Activated CD4-positive, alpha-beta memory T cell treated with anti-CD3 and anti-CD28 coated beads, Interleukin-2, amount 10 ng/mL, durations not matched to agents 7 days and 5 days (primary cell): ENCODE measurements around the gene ATP2A2. TPM values are rescaled to one million over a fixed set of nuclear protein-coding genes. Genes with fewer than 3 reads are reported as not detected.
"Not testable (repeated sequence)": the region's sequence is repeated elsewhere in the genome, so short reads cannot be mapped to it uniquely, and the experiment has no call there.

ENCODE experiments used
- CTCF ChIA-PET: fragments of 350-600 bp; sonication (Branson Sonifier 250); formaldehyde crosslinking; loops from one replicate; lab custom pipeline; 2021; ENCODE audit warnings: antibody characterized with exemption, inconsistent platforms; lab: Charles Lee
- POLR2A ChIA-PET: fragments of 350-600 bp; sonication (Branson Sonifier 250); formaldehyde crosslinking; loops from one replicate; lab custom pipeline; 2021; ENCODE audit warnings: antibody characterized with exemption; lab: Charles Lee
- DNase-seq: peaks from one replicate; pipeline ENCODE4 v3.0.0-alpha.2; 2020
- H3K27ac Mint-ChIP-seq: one replicate; pipeline ENCODE4 v1.8.0; 2021; ENCODE audit warnings: mild to moderate bottlenecking, mixed read lengths
- H3K27me3 Mint-ChIP-seq: one replicate; pipeline ENCODE4 v1.8.0; 2021; ENCODE audit warnings: mixed read lengths
- H3K36me3 Mint-ChIP-seq: one replicate; pipeline ENCODE4 v1.8.0; 2021; ENCODE audit warnings: low read depth, mixed read lengths
- H3K4me1 Mint-ChIP-seq: one replicate; pipeline ENCODE4 v1.8.0; 2021; ENCODE audit warnings: mixed read lengths
- H3K4me3 Mint-ChIP-seq: one replicate; pipeline ENCODE4 v1.8.0; 2021; ENCODE audit warnings: mild to moderate bottlenecking, mixed read lengths
- H3K9me3 Mint-ChIP-seq: one replicate; pipeline ENCODE4 v1.8.0; 2021; ENCODE audit warnings: mixed read lengths
- total RNA-seq, 2 experiments: library from RNA; stranded (reverse); gene quantifications; one replicate each; pipeline ENCODE4 v1.2.3, GENCODE V29; 2021

ATP2A2 gene
- total RNA-seq, 2 experiments from 2014 or later = 142 TPM

DNA sequence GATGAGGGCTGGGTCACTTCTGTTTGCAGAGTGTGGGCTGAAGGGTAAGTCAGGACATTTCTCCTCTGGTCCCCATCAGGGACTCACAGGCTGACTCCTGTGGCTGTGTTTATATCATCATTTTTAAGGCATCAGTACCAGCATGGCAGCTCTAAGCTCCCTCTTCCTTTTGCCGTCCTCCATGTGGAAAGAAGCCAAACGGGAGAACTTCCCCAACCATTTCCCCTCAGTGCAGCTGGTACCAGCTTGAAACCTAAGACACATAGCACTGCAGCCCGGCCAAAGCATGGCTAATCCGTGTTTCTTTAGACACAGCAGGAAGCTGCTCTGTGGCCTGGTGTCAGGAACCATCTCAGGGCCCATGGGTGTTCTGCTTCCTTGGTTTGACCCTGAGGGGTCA lies 31.9 kb upstream of the ATP2A2 start:
- ChIA-PET CTCF (interaction anchor here (1.6 kb wide), 1 partner anchor 148 kb away, joined by 4 read pairs; no protein-coding TSS in a partner anchor), POLR2A (interaction anchor here (1.2 kb wide), 1 partner anchor 31 kb away, joined by 5 read pairs; no protein-coding TSS in a partner anchor)
- Mint-ChIP-seq H3K27ac (no peak overlapping the region), H3K4me1 (no peaks in the 10 kb centered on the region), H3K9me3 (no peaks in the 10 kb centered on the region), H3K36me3 (no peaks in the 10 kb centered on the region), H3K4me3 (no peak overlapping the region), H3K27me3 (no peaks in the 10 kb centered on the region)
- DNase-seq = no peak

DNA sequence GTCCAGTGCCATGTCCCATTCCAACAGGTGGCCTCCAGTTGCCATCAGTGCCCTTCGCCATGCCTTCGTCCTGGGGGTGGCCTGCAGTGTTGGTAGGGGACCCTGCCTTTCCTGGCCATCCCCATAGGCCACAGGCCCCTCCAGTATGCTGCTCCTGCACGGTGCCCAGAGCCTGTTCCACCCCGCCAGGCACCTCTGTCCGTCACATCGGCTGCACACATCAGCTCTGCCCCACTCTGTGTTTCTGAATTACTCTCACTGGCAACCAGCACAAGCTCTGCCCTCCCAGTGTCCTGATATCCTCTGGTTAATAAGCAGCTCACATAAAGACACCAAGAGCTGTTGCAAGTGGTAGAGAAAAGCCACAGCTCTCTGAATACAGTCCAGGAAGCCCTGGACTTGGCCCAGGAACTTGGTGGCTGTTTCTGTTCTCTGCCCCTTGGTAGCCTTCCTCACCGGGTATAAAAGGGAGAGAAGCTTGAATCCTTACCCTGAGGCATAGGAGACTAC lies 31.3 kb upstream of the ATP2A2 start:
- H3K9me3 Mint-ChIP-seq = no peaks in the 10 kb centered on the region
- H3K4me3 Mint-ChIP-seq = no peak overlapping the region
- no peak for DNase-seq
- H3K36me3 Mint-ChIP-seq = no peaks in the 10 kb centered on the region
- ChIA-PET POLR2A (interaction anchor here (1.2 kb wide), 1 partner anchor 30 kb away, joined by 5 read pairs; no protein-coding TSS in a partner anchor), CTCF (interaction anchor here (0.7 to 1.1 kb wide), 2 partner anchors 108 to 150 kb away, joined by 3 to 5 read pairs; no protein-coding TSS in a partner anchor)
- no peak overlapping the region for H3K27ac Mint-ChIP-seq
- no peaks in the 10 kb centered on the region for H3K27me3 Mint-ChIP-seq
- no peaks in the 10 kb centered on the region for H3K4me1 Mint-ChIP-seq

DNA sequence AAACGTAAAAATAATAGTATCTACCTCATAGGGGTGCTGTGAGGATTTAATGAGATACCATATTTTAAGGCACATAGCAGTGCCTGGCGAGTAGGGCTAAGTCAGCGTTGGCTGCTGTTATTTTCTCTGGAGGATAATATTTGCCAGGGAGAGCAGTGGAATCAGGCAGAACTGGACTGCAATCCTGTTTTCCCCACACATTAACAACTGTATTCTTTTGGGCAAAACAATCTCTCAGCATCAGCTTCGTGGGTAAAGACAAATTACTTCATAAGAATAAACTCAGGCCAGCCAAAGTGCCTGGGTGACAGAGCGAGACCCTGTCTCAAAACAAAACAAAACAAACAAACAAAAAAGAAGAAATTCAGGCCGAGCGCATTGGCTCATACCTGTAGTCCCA lies 29.7 kb upstream of the ATP2A2 start:
- Mint-ChIP-seq H3K4me1 (no peaks in the 10 kb centered on the region), H3K27ac (no peak overlapping the region), H3K36me3 (no peaks in the 10 kb centered on the region), H3K4me3 (no peak overlapping the region), H3K9me3 (no peaks in the 10 kb centered on the region), H3K27me3 (no peaks in the 10 kb centered on the region)
- DNase-seq = no peak
- ChIA-PET CTCF (no interaction called here), POLR2A (no interaction called here)

DNA sequence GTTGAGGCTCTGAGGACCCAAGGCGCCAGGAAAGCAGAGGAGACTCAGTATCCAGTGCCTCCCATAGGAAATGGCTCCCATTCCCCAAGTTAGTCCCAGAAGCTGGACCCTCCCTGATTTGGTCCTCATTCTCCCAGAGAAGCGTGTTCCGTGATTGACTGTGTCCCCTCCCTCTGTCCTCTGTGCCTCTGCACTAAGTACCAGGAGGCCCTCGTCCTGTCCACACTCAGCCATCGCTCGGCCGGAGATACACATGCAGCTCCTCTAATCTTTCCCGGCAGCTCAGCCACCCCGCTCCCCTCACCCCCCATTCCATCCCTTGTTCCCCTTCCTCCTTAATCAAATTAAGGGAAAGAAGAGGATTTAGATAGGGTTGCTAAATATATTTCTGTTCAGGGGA lies 28.3 kb upstream of the ATP2A2 start:
- no peaks in the 10 kb centered on the region for H3K27me3 Mint-ChIP-seq
- no peaks in the 10 kb centered on the region for H3K4me1 Mint-ChIP-seq
- no peak overlapping the region for H3K27ac Mint-ChIP-seq
- no peaks in the 10 kb centered on the region for H3K36me3 Mint-ChIP-seq
- no peaks in the 10 kb centered on the region for H3K9me3 Mint-ChIP-seq
- DNase-seq = no peak
- H3K4me3 Mint-ChIP-seq = no peak overlapping the region
- ChIA-PET CTCF (no interaction called here), POLR2A (no interaction called here)

DNA sequence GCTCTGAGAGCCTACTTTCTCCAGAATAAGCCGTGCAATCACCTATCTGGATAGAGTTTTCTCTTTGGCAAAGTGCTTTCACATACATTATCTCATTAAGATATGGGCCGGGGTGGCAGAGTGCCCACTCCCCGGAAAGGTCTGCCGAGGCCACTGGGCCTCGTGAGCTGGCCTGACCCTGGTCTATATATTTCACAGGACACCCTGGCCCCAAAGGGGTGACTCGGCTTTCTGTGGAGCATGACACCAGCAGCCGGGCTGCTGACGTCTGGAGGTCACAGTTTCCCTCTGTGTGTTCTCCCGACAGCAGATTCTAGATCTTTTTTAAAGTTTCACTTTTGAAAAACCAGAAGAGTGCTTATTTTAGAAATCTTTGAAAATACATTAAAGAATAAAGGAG lies 27.9 kb upstream of the ATP2A2 start:
- no peaks in the 10 kb centered on the region for H3K36me3 Mint-ChIP-seq
- no peaks in the 10 kb centered on the region for H3K9me3 Mint-ChIP-seq
- no peak for DNase-seq
- H3K27me3 Mint-ChIP-seq = no peaks in the 10 kb centered on the region
- no peak overlapping the region for H3K4me3 Mint-ChIP-seq
- H3K27ac Mint-ChIP-seq = no peak overlapping the region
- ChIA-PET CTCF (no interaction called here), POLR2A (no interaction called here)
- no peaks in the 10 kb centered on the region for H3K4me1 Mint-ChIP-seq

DNA sequence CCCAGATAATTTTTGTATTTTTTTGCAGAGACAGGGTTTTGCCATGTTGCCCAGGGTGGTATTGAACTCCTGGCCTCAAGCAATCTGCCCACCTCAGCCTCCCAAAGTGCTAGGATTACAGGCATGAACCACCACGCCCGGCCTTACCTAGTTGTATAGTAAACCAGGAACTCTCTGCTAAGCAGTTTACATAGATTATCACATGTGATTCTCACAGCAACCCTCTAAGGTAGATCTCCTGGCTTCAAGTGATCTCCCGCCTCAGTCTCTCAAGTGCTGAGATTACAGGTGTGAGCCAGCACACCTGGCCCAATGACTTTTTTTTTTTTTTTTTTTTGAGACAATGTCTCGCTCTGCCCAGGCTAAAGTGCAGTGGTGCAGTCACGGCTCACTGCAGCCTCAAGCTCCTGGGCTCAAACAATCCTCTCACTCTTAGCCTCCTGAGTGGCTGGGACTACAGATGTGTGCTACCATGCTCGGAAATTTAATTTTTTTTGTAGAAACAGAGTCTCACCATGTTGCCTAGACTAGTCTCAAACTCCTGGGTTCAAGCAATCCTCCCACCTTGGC lies 26.0 kb upstream of the ATP2A2 start:
- H3K4me1 Mint-ChIP-seq = no peaks in the 10 kb centered on the region
- H3K4me3 Mint-ChIP-seq = no peak overlapping the region
- POLR2A ChIA-PET = no interaction called here
- no peak for DNase-seq
- CTCF ChIA-PET = no interaction called here
- no peaks in the 10 kb centered on the region for H3K27me3 Mint-ChIP-seq
- no peaks in the 10 kb centered on the region for H3K36me3 Mint-ChIP-seq
- H3K9me3 Mint-ChIP-seq = no peaks in the 10 kb centered on the region
- no peak overlapping the region for H3K27ac Mint-ChIP-seq

DNA sequence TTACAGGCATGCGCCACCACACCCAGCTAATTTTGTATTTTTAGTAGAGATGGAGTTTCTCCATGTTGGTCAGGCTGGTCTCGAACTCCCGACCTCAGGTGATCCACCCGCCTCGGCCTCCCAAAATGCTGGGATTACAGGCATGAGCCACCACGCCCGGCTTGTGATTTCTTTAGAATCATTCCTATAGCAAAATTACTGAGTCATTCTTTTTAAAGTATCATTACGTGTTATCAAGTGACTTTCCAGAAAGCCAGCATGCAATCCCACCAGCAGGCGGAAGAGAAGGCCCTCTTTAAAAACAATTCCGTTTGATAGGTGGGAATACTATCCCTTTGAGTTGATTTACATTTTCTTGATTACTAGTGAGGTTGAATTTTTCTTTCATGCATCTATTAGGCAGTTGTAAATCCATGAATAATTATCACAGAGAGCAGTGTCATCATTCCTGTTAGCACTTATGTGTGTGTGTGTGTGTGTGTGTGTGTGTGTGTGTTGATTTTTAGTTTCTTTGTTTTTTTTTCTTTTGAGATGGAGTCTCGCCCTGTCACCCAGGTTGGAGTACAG lies 25.1 kb upstream of the ATP2A2 start:
- H3K36me3 Mint-ChIP-seq, H3K9me3 Mint-ChIP-seq, H3K4me1 Mint-ChIP-seq, H3K4me3 Mint-ChIP-seq, H3K27ac Mint-ChIP-seq, H3K27me3 Mint-ChIP-seq, POLR2A ChIA-PET, CTCF ChIA-PET, DNase-seq: not testable (repeated sequence)

DNA sequence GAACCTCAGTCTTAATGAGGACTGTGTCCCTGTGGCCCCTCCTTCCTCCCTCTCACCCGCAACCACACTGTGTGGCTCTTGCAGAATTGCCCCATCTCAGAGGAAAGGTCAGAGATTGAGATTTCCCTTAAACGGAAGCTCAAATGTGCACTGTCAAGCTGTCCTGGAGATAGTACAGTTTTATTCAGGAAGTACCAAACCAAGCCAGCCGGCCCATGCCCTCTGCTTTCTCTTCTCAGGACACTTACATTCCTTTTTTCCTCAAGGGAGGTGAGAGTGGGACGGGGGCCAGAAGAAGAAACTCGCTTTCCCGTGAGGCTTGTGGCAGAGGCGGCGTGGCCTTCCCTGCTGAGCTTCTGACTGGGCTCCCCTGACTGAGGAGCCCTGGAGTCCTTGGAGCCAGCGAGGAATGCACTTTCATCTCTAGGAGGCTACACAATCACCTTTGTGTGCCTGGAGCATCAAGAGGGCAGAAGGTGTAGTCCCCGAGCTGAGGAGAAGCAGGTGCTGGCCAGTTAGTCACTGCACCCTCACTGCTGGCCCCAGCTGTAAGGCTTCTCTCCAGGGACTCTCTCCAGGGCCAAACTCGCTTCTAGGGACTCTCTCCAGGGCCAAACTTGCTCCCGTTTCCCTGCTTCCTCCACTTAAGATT lies 24.1 kb upstream of the ATP2A2 start:
- Mint-ChIP-seq H3K36me3 (no peaks in the 10 kb centered on the region), H3K27ac (no peak overlapping the region), H3K27me3 (no peaks in the 10 kb centered on the region), H3K4me1 (no peaks in the 10 kb centered on the region), H3K4me3 (no peak overlapping the region), H3K9me3 (no peaks in the 10 kb centered on the region)
- ChIA-PET POLR2A (no interaction called here), CTCF (no interaction called here)
- DNase-seq = no peak

DNA sequence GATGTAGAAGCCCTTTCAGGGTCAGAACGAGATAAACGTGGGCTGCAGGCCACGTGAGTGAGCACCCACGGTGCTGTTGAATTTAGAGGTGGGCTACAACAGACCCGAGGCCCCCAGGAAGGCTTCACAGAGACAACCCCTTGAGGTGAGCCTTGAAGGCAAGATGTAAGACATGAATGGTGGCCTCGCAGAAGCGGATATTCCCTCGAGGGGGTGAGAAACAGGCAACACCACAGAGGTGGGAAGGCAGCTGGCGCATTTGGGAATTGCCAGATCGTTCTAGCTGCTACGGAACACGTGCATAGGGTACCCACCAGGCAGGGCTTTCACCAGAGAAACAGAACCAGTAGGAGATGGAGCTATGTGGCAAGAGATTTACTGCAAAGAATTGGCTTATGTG lies 22.6 kb upstream of the ATP2A2 start:
- no peak for DNase-seq
- Mint-ChIP-seq H3K4me1 (no peaks in the 10 kb centered on the region), H3K36me3 (no peaks in the 10 kb centered on the region), H3K27me3 (peaks cover 8% of the 10 kb centered on the region), H3K27ac (no peak overlapping the region), H3K4me3 (no peak overlapping the region), H3K9me3 (no peaks in the 10 kb centered on the region)
- CTCF ChIA-PET = no interaction called here
- POLR2A ChIA-PET = no interaction called here

DNA sequence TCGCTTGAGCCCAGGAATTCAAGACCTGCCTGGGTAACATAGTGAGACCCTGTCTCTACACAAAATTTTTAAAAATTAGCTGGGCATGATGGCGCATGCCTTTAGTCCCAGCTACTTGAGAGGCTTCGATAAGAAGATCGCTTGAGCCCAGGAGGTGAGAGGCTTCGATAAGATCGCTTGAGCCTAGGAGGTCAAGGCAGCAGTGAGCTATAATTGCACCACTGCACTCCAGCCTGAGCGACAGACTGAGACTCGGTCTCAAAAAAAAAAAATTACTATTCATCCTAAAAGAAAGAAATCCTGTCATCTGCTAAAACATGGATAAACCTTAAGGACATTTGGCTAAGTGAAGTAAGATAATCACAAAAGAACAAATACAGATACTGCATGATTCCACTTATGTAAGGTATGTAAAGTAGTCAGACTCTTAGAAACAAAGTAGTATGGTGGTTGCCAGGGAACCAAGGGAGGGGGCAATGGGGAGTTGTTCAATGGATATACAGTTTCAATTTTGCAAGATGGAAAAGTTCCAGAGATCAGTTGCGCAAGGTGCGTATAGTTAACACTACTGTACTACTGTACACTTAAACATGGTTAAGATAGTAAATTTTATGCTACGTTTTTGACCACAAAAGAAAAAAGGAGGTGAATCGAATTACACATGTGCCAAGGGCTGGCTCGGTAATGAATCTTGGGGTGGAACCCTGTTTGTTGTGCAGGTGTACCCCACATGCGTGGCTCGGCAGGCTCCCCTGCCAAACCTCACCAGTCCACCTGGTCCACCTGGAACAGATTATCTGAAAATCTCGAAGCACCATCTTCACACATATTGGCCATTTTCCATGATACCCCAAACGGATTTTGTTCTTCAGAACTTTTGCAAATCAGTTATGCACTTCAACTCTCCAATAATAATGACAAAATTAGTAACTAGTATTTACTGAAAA lies 18.3 kb upstream of the ATP2A2 start:
- H3K9me3 Mint-ChIP-seq = no peaks in the 10 kb centered on the region
- no peak overlapping the region for H3K4me3 Mint-ChIP-seq
- H3K27ac Mint-ChIP-seq = no peak overlapping the region
- ChIA-PET CTCF (no interaction called here), POLR2A (no interaction called here)
- H3K36me3 Mint-ChIP-seq = no peaks in the 10 kb centered on the region
- DNase-seq = no peak
- H3K4me1 Mint-ChIP-seq = no peaks in the 10 kb centered on the region
- H3K27me3 Mint-ChIP-seq = peaks cover 19% of the 10 kb centered on the region

DNA sequence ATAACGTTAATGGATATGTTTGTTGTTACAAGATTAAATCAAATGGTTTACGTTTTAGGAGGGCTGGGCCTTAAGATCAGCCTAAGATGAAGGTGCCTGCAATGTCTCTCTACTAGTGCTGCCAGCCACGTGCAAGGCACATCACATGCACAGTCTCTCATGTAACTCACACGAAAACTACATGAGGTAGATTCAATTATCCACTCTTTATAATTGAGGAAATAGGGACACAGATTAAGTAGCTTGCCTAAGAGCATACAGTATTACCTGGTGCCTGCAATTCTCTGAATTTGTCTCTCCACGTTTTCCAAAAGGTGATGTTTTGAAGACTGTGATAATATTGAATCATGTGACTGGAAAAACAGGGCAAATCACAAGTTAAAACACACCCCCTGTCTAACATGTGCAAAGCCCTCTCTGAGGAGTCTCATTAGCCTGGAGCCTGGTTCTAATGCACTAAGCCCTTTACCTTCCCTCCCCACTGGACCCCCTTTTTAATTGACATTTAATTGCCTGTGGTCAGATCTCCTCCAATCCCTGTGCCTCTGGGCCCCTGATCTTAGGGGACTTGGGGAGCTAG lies 14.6 kb upstream of the ATP2A2 start:
- peaks cover 36% of the 10 kb centered on the region for H3K27me3 Mint-ChIP-seq
- CTCF ChIA-PET = no interaction called here

DNA sequence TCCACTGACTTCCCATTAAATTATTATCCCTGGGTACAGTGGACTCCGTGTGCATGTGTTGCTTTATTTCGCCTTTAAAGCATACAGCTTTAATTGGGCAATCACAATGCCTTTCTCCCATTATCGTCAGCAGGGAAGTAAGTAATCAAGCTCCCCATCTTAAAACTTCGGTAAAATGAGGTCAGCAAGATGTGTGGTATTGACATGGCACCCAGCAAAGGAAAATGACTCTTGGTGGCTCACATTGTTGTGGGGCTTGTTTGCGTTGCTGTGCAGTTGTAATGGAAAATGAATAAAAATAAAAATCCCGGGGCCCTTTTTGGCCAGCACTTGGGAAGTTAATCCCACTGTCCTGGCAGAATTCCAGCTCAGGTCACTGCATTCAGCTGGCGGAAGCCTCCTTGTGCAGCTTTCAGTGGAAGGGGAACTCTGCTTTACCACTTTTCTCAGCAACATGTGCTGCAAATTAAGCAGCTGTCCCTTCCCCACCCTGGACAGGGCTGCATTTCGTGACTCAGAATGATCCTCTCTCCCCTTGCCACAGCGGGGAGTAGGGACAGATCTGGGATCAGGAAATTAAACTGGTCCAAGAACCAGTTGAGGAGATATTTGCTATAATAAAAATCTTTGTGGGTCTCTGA lies 13.9 kb upstream of the ATP2A2 start:
- Mint-ChIP-seq H3K9me3 (no peaks in the 10 kb centered on the region), H3K27me3 (peaks cover 36% of the 10 kb centered on the region), H3K36me3 (no peaks in the 10 kb centered on the region), H3K4me1 (no peaks in the 10 kb centered on the region), H3K27ac (no peak overlapping the region), H3K4me3 (no peak overlapping the region)
- ChIA-PET POLR2A (interaction anchor here (1.2 kb wide), 1 partner anchor 13 kb away, joined by 6 read pairs; no protein-coding TSS in a partner anchor), CTCF (interaction anchor here (0.9 kb wide), 1 partner anchor 13 kb away, joined by 3 read pairs; no protein-coding TSS in a partner anchor)
- no peak for DNase-seq

More for the DNA sequence above, 14.6 kb upstream of the ATP2A2 start:
- POLR2A ChIA-PET = interaction anchor here (1.2 kb wide), 1 partner anchor 14 kb away, joined by 6 read pairs; no protein-coding TSS in a partner anchor
- H3K9me3 Mint-ChIP-seq = no peaks in the 10 kb centered on the region
- no peaks in the 10 kb centered on the region for H3K4me1 Mint-ChIP-seq
- H3K4me3 Mint-ChIP-seq = no peak overlapping the region
- H3K36me3 Mint-ChIP-seq = no peaks in the 10 kb centered on the region
- H3K27ac Mint-ChIP-seq = no peak overlapping the region
- DNase-seq = no peak
